DLD1 (cell line): ENCODE measurements around the gene SVOP.
"Not testable (repeated sequence)": the region's sequence is repeated elsewhere in the genome, so short reads cannot be mapped to it uniquely, and the experiment has no call there.

Source experiments
- in situ Hi-C: cut with HindIII; loops from 2 replicates; pipeline ENCODE4 v1.10.0; 2017; ENCODE audit warnings: low sequenced_read_pairs

The SVOP gene

DNA sequence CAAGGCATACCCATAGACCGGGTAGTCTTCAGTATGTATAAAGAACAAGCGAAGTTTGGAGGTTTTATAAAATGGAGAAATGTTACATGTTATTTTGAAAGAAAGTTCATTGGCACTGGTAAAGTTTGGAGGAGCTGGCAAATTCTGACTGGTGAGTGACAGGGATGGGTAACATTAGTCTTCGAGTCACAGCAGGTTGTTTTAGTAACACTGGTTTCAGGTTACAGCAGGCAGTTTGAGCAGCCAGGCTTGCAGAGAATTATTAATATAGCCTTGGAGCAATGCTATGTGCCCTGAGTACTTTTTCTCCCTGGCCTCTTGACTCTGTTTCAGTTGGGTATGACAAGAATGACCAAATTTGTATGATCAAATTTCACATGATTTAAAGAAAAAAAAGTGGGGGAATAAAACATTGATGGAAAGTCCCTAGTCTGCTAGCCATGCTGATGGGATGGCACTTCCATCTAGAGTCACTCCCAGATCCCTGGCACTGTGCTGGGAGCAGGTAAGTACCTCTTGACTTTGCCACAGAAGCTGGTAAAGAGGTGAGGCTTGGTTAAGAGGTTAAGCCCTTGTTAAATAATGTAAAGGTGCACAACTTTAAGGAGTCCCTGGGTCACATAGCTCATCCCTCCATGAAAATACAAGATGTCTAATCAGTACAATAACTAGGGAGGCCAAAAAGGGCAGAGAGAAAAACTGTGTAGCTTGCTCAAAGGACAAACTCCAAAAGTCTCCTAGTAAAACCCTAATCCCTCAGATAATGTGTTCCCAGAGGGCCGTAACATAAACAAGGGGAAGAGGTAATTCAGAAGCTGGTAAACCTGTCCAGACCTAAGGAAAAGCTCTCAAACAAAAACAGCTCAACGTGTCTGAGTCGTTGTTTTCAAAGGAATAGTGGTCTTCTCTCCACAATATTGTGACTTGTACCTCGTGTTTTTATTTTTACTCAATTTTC, 12.7 kb upstream of the SVOP start:
- in situ Hi-C loops = no loop called here

DNA sequence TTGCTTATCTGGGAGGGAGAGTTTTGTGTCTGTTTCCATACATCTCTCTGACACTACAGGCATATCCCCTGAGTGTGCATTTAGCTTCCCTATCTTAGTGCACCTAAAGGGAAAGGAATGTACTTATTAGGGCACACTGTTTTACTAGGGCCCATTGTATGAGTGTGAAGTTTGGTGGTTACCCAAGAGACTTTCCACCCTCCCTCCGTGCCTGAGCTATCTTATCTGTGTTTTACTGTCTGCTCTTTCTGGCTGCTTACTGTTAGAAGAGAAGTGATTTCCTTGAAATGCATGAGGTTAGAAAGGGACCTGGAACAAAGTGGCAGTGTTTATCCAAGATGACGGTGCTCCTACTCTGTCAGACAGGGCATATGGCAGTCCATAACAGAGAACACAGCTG, 8.5 kb upstream of the SVOP start:
- in situ Hi-C loops = no loop called here

DNA sequence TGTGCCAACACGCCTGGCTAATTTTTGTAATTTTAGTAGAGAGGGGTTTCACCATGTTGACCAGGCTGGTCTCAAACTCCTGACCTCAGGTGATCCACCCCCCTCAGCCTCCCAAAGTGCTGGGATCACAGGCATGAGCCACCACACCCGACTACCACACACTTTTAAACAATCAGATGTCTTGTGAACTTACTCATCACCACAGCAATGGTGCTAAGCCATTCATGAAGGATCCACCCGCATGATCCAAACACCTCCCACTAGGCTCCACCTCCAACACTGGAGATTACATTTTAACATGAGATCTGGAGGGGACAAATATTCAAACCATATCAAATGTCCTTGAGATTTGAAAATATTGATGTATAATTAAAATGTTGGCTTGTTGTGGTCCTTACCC, 7.8 kb upstream of the SVOP start:
- in situ Hi-C loops = not testable (repeated sequence)

DNA sequence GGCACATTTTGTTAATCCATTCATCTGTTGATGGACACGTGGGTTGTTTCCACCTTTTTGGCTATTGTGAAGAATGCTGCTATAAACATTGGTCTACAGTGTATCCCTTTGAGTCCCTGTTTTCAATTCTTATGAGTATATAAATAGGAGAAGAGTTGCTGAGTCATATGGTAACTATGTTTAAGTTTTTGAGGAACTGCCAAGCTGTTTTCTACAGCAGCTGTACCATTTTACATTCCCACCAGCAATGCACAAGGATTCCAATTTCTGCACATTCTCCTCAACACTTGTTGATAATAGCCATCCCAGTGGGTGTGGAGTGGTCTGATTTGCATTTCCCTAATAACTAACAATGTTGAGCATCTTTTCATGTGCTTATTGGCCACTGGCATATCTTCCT, 6.9 kb upstream of the SVOP start:
- in situ Hi-C loops = no loop called here

DNA sequence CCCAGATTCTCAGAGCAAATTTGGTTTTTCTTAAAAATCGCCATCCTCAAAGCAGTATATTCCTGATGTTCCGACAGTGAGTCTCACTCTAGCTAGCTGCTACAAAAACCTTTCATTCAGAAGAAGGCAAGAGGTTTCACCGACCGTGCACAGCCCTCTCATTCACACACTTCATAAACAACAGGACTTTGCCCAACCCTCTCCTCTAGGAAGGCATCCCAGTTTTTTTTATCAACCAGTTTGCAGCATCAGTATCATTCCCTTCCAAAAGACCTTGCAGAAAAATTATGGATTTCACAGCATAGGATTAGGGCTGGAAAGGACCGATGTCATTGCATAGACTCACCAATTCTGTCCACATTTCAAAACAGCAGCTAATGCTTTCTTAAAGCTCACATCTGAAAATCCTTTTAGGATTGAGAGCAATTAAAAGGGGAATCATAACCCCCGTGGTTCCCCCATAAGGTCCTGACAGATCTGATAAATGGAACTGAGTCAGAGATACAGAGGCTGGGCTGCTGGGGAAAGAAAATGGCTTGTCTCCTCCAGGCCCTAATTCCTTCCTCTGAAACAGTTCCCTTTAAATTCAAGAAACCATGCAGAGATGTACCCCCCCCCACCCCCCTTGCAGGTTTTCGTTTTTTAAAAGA, 597 bp downstream of the SVOP start:
- in situ Hi-C loops = no loop called here

DNA sequence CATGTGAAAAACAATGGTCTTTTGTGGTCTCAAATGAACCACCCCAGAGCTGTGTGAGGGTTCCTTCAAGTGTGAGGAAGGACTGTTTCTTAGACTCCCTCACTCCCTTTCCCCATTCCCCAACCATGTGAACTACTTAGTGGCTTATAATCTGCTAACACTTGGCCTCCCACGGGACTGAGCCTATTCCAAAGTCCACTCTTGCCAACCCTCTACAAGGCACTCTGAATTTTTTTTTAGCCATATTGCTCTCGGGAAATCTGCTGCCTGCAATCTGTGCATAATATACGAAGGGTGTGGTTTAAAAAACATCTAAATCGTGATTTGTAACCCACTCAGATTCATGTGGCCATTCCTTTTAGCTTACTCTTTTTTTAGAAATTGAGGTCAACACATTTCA, 2.6 kb downstream of the SVOP start:
- in situ Hi-C loops = no loop called here

DNA sequence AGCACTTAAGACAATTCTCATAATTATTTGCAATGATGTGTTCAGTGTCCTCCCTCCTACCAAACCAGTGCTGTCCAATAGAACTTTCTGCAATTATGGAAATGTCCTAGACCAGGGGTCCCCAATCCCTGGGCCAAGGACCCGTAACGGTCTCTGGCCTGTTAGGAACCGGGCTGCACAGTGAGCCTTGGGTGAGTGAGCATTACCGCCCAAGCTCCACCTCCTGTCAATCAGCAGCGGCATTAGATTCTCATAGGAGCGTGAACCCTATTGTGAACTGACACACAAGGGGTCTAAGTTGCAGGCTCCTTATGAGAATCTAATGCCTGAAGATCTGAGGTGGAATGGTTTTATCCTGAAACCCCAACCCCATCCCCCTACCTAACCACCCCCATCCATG, 3.9 kb downstream of the SVOP start:
- in situ Hi-C loops = no loop called here

DNA sequence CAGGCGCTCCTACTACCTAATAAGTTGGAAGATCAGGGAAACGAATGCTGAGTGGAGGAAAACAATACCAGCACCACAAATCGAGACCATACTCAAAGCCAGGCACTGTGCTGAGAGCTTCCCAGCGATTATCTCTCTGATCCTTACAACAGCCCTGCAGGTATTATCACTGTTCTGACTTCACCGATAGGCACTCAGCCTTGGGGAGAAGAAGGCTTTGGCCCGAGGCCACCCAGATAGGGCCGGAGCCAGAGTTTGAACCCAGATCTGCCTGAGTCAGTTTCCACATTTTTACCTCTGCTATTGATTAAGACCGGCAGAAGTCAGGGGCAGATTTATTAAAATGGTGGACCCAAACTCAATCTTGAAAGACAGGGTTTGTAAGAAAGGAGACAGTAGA, 4.9 kb downstream of the SVOP start:
- in situ Hi-C loops = no loop called here

DNA sequence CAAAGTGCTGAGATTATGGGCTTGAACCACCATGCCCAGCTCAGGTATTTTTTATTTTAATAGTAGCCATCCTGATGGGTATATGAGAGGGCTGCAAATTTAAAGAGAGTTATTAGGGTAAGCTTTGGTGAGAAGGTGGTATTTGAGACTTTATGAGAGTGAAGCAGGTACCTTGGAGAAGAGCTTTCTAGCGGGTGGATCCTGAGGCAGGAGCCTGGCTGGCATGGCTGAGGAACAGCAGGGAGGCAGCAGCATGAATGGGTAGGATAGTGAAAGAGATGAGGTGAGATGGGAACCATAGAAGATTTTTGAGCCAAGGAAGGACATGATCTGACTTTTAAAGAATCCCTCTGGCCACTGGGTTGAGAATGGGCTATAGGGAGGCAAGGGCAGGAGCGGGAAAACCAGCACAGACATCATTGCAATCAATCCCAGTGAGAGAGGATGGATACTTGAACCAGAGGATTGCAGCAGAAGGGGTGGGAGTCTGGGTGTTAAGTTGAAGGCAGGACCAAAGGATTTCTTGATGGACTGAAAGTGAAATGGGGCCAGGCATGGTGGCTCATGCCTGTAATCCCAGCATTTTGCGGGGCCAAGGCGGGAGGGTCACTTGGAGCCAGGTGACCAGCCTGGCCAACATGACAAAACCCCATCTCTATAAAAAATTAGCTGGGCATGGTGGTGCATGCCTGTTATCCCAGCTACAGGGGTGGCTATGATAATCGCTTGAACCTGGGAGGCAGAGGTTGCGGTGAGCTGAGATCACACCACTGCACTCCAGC, 5.7 kb downstream of the SVOP start:
- in situ Hi-C loops = no loop called here

DNA sequence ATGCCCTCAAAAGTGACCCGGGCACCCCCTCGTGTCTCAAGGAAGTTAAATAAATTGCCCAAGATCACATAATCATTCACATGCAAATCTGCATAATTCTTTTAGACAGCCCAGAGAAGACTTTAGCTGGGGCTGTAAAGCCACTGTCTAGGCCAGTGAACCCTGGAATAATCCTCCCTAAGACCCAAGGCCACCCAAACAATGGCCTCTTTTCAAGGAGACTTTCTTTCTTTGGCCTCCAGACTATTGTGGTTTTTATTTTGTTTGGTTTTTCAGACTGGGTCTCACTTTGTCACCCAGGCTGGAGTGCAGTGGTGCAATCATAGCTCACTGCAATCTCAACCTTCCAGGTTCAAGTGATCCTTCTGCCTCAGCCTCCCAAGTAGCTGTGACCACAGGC, 10.6 kb downstream of the SVOP start:
- in situ Hi-C loops = no loop called here

DNA sequence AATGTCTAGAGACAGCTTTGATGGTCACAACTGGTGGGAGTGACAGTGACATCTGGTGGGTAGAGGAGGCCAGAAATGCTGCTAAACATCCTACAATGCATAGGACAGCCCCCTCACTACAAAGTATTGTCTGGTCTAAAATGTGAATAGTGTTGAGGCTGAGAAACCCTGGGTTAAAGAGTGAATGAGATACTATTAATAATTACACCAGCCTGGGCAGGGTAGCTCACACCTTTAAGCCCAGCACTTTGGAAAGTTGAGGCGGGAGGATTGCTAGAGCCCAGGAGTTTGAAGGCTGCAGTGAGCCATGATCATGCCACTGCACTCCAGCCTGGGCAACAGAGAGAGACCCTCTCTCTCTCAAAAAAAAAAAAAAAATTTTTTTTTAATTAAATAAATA, 11.1 kb downstream of the SVOP start:
- in situ Hi-C loops = no loop called here

DNA sequence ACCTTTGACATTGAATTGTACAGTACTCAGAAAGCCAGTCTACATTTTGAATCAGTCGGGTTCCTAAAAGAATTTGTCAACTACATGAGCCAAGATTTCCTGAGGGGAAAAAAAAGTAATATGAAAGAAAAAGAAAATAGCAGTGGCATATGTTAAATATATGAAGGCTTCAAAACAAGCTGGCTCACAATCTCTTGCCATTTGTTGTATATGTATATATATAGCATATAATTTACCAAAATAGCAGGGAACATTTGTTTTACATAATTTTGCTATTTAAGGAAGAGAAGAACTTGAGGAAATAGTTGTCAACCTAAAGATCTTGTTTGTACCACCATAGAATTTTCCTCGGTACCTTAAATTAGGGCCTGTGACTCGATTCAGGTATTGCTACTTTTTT, 16.9 kb downstream of the SVOP start:
- in situ Hi-C loops = no loop called here

DNA sequence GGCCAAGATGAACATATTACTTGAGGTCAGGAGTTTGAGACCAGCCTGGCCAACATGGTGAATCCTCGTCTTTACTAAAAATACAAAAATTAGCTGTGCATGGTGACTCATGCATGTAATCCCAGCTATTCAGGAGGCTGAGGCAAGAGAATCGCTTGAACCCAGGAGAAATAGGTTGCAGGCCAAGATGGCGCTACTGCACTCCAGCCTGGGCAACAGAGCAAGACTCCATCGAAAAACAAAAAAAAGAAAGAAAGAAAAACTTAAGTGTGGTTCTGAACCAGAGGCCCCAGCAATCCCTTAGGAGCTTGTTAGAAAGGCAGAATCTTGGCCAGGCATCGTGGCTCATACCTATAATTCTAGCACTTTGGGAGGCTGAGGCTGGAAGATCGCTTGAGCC, 24.5 kb downstream of the SVOP start:
- in situ Hi-C loops = no loop called here

DNA sequence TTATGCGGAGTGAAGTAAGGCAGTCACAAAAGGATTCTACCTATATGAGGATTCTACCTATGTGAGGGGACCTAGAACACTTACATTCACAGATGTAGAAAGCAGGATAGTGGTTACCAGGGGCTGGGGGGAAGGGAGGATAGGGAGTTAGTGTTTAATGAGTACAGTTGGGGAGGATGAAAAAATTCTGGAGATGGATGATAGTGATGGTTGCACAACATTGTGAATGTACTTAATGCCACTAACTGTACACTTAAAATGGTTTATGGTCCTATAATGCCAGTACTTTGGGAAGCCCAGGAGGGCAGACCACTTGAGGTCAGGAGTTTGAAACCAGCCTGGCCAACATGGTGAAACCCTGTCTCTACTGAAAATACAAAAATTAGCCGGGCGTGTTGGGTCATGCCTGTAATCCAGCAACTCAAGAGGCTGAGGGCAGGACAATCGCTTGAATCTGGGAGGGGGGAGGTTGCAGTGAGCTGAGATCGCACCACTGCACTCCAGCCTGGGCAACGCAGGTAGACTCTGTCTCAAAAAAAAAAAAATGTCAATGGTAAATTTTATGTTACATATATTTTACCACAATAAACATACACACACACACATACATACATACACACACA, 25.4 kb downstream of the SVOP start:
- in situ Hi-C loops = no loop called here

DNA sequence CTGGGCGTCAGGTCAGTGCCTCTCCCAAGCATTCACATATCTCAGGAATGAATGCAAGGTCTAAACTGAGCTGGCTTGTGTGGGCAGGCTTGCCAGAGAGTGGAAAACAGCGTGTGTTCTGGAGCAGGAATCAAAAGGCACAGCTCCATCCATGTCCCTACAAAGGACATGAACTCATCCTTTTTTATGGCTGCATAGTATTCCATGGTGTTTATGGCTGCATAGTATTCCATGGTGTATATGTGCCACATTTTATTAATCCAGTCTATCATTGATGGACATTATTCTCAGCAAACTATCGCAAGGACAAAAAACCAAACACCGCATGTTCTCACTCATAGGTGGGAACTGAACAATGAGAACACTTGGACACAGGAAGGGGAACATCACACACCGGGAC, 30.8 kb downstream of the SVOP start:
- in situ Hi-C loops = not testable (repeated sequence)

DNA sequence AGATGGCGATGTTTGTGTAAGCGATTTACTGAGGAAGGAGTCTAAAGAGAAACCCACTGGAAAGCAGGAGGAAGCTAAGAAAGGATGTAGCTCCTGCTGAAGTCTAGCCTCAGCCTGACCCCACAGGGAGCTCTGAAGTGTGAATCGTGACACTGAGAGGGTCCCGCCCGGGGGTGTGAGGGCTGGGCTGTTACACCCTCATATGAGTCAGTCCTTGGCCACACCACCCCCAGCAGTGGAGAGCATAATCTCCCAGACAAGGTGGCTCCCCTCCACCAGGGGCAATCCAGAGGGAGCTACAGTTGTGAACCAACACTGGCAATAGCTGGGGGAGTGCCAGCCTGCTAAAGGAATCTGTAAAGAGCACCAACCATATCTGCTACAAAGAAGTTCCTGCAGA, 31.5 kb downstream of the SVOP start:
- in situ Hi-C loops = no loop called here

DNA sequence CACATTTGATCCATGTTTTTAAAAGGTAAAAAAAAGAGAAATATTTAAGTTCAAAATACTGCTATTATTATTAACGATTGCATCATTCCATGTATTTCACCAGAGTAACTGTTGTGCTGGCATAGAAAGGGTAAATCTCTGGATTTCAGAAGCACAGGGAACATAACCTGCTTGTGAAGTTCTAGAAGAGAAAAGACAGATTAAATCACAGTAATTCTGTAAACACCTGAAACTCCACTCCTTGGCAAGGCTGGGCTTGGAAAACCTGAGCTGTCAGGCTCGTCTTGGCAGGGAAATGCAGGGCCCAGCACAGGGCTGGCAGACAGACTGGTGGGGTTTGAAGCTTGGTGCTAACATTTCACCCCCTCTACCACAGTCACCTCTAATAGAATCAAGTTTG, 35.1 kb downstream of the SVOP start:
- in situ Hi-C loops = no loop called here

DNA sequence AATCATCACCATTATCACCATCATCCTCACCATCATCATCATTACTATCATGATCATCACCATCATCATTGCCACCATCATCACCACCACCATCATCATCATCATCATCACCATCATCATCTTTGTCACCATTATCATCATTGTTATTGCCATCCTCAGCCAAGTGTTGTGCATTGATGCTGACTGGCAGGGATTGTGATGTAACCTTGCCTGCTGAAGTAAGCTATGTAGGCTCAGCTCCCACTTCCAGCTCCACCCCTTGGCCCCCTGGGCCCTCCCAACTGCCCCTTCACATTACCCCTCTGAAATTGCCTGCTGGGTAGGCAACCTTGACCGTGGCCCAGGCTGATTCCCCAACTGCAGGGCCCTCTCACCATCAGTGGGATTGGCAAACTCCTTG, 37.6 kb downstream of the SVOP start:
- in situ Hi-C loops = no loop called here

DNA sequence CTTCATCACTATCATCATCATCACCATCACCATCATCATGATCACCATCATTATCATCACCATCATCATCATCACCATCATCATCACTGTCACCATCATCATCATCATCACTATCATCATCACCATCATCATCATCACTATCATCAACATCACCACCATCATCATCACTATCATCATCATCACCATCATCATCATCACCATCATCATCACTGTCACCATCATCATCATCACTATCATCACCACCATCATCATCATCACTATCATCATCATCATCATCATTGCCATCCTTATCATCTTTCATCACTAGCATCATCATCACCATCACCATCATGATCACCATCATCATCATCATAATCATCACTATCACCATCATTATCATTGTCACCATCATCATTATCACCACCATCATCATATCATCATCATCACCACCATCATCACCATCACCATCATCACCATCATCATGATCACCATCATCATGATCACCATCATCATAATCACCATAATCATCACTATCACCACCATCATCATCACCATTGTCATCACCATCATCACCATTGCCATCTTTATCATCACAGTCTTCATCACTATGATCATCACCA, 38.1 kb downstream of the SVOP start:
- in situ Hi-C loops = no loop called here

DNA sequence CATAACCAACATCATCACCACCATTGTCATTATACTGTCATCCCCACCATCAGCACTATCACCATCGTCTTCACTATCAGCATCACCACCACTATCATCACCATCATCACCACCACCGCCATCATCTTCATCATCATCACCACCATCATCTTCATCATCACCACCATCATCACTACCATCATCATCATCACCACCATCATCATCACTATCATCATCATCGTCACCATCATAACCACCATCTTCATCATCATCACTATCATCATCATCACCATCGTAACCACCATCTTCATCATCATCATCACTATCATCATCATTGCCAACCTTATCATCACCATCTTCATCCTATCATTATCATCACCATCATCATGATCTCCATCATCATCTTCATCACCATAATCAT, 39.0 kb downstream of the SVOP start:
- in situ Hi-C loops = no loop called here
